ENCODE results near the gene RIOK2.

DNA sequence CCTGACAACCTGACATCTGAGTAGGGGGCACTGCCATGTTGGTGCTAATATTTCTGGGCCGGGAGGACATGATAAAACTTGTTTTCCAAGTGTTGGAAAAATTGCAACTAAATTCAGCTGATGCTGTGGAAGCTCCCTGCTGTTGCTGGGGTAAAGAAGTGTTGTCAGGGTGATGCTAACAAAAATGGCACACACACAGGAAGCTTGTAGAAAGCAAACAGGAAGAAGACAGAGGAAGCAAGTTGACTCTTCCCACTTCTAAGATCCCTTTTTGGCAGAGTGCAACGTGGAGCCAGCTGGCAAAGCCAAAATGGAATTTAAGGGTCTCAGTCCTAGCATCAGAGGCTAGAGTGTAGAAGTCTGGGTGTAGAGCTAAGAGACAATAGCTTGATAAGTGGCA lies 11.3 kb upstream of the RIOK2 start:
- TF ChIP-seq CTCF (IDR thresholded peaks at IDR 0.05 in 2 of 3, conservative IDR thresholded peaks at IDR 0.05 in 1 of 3; ENCODE audit: control insufficient read depth in 2 of 3, extremely low read depth in 1 of 3, insufficient read depth in 1 of 3, low read depth in 3 of 3, low read length in 3 of 3) (no peak), ETV6 (conservative IDR thresholded peaks at IDR 0.05 in 1 of 2, IDR thresholded peaks at IDR 0.05 in 1 of 2; ENCODE audit: borderline replicate concordance in 1 of 2, low read depth in 1 of 2) (no peak), FOXM1 (IDR thresholded peaks at IDR 0.05; ENCODE audit: low read depth, low read length) (no peak), ZNF274 (IDR thresholded peaks at IDR 0.05; ENCODE audit: insufficient read depth, insufficient read length) (no peak), POLR2AphosphoS5 (IDR thresholded peaks at IDR 0.05; ENCODE audit: low read length) (no peak), ZSCAN29 (IDR thresholded peaks at IDR 0.05) (no peak)

Data from GM12878 (cell line).